GM21423 (cell line): ENCODE results near the gene ADAMTS2.
"Not testable (repeated sequence)": the region's sequence is repeated elsewhere in the genome, so short reads cannot be mapped to it uniquely, and the experiment has no call there.

Experiments
- ATAC-seq: cut with Tn5 transposase; IDR thresholded peaks from one replicate; pipeline ENCODE4 v1.9.1; 2021; ENCODE audit warnings: mild to moderate bottlenecking, moderate library complexity; ENCODE audit not compliant: unreplicated experiment

The ADAMTS2 gene

GRCh38 chr5:179120951-179121666, 224.2 kb downstream of the ADAMTS2 start:
- no peak for ATAC-seq

- no peak for ATAC-seq
These were observed 224.8 kb downstream of the ADAMTS2 start for GRCh38 chr5:179120421-179120861.

GRCh38 chr5:179119415-179120170, 225.7 kb downstream of the ADAMTS2 start:
- no peak for ATAC-seq

- no peak for ATAC-seq
These were observed 226.4 kb downstream of the ADAMTS2 start for GRCh38 chr5:179118756-179119414.

GRCh38 chr5:179118338-179118737, 226.9 kb downstream of the ADAMTS2 start:
- ATAC-seq, result no peak

- ATAC-seq, result no peak
These were observed 229.3 kb downstream of the ADAMTS2 start for GRCh38 chr5:179115845-179116524.

- no peak for ATAC-seq
These were observed 230.0 kb downstream of the ADAMTS2 start for GRCh38 chr5:179115307-179115706.

GRCh38 chr5:179114756-179115155, 230.5 kb downstream of the ADAMTS2 start:
- no peak for ATAC-seq

- no peak for ATAC-seq
These were observed 231.2 kb downstream of the ADAMTS2 start for GRCh38 chr5:179113945-179114641.

- no peak for ATAC-seq
These were observed 232.1 kb downstream of the ADAMTS2 start for GRCh38 chr5:179113143-179113530.

GRCh38 chr5:179112469-179113142, 232.7 kb downstream of the ADAMTS2 start:
- no peak for ATAC-seq

GRCh38 chr5:179111267-179112207, 233.7 kb downstream of the ADAMTS2 start:
- no peak for ATAC-seq

GRCh38 chr5:179110528-179110927, 234.7 kb downstream of the ADAMTS2 start:
- no peak for ATAC-seq

GRCh38 chr5:179101282-179101681, 244.0 kb downstream of the ADAMTS2 start:
- not testable (repeated sequence) for ATAC-seq

GRCh38 chr5:179089502-179089901, 255.8 kb downstream of the ADAMTS2 start:
- no peak for ATAC-seq

- no peak for ATAC-seq
These were observed 264.5 kb downstream of the ADAMTS2 start for GRCh38 chr5:179080724-179081123.

- ATAC-seq, result no peak
These were observed 265.9 kb downstream of the ADAMTS2 start for GRCh38 chr5:179079165-179079987.

- ATAC-seq, result no peak
These were observed 279.6 kb downstream of the ADAMTS2 start for GRCh38 chr5:179065703-179066102.
